GM21576 (cell line): Measurements from ENCODE around the gene KRTAP10-7.
"Not testable (repeated sequence)": the region's sequence is repeated elsewhere in the genome, so short reads cannot be mapped to it uniquely, and the experiment has no call there.

Experiments
- ATAC-seq: cut with Tn5 transposase; IDR thresholded peaks from one replicate; pipeline ENCODE4 v1.9.1; 2021; ENCODE audit warnings: mild to moderate bottlenecking, moderate library complexity; ENCODE audit not compliant: unreplicated experiment

KRTAP10-7 gene

DNA sequence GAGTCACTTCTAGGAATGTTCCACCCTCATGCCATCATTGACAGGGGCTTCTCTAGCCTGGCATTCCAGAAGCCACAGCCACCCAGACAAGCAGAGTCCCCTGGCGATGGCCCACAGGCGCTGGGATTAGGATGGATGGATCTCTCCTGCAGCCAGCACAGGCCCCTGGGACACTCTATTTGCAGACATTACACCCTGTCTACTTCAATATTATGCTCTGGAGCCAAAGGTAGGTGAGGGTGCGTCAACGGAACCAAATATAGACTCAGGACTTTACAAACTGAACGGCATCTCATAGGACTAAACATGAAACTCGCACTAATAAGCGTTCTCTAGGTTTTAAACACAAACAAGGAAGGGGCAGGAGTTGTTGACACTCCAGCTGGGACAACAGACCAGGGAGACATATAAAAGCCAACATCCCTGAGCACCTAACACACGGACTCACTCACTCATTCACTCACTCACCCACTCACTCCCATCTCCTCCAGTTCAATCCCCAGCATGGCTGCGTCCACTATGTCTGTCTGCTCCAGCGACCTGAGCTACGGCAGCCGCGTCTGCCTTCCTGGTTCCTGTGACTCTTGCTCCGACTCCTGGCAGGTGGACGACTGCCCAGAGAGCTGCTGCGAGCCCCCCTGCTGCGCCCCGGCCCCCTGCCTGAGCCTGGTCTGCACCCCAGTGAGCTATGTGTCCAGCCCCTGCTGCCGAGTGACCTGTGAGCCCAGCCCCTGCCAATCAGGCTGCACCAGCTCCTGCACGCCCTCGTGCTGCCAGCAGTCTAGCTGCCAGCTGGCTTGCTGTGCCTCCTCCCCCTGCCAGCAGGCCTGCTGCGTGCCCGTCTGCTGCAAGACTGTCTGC, at the start of gene KRTAP10-7:
TSS of gene KRTAP10-7 (plus strand) at position 480 of the 861 bp plus-strand sequence. CDS start at position 505, 25 bp downstream.
- ATAC-seq: not testable (repeated sequence)

DNA sequence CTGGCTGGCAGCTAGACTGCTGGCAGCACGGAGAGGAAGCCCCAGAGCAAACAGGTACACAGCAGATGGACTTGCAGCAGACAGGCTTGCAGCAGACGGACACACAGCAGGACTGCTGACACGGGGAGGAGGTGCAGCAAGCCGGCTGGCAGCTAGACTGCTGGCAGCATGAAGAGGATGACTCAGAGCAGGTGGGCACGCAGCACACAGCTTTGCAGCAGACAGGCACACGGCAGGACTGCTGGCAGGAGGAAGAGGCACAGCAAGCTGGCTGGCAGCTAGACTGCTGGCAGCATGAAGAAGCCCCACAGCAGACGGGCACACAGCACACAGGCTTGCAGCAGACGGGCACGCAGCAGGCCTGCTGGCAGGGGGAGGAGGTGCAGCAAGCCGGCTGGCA, 49.6 kb upstream of the KRTAP10-7 start:
- ATAC-seq: no peak

- no peak for ATAC-seq
These were observed 48.9 kb upstream of the KRTAP10-7 start, which contains the start of gene KRTAP10-2 for GRCh38 chr21:44551340-44551961. Gene KRTAP10-2, minus strand, starts transcription at chr21:44551505. Its CDS starts 47 bp downstream, at chr21:44551458.

DNA sequence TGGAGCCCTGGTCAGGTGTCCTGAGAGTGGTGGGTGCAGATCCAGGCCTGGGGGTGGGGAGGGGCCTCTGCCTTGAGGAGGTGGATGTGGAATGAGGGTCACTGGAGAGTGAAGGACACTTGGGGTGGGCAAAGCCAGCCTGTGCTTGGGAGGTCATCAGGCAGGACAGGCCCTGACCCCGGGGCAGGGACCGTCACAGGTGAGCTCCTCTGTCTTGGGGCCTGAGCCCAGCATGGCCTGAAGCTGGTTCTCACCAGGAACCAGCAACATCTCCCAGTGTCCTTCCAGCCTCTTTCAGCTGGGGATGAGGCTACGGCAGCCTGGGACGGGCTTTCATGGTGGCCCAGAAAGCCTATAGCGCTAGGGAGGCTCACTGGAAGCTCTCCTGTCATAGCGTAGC, 48.3 kb upstream of the KRTAP10-7 start:
- ATAC-seq: no peak

DNA sequence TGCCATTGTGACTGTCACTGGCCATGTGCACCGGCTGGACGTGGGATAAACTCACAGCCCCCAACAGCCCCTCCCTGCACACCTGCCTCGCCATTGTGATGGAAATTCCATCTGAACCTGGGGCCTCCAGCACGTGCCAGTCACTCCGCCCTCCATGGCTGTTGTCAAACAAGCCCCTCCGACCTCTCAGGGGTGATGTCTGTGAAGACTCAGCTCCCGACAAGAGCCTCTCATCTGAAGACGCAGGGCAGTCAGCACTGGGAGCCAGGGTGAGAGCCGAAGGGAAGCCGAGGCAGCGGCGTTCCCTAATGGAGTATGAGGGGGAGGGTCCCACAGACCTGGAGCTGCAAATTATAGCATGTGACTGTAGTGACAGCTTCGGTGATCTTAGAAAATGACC, 47.7 kb upstream of the KRTAP10-7 start:
- no peak for ATAC-seq

DNA sequence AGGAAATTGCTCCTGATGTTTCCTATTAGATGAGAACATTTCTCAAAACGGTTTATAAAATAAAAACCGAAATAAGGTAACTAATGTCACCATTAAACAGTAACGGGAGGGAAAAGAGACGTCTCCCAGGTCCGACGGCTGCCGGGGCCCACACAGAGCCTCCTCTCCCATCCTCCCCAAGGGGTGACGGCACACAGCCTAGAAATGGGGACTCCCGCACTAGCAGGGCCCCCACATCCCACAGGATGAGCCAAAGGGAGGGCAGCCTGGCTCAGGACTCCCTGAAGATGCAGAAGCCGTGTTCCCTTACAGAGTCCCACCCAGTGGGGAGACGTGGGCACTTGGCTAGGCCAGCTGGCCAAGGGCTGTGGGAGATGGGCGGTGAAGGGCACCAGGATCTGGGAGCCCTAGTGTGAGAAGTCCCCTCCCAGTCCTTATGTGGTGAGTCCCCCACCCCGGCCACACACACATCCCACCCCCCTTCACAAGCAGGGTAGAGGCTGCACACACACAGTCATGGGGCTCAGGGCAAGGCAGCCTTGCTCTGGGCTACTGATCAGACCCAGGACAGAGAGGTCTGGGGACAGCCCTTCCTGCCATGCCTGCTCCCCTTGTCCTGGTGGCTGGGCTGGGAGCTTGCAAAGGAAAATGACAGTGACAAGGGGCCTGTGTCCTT, 45.1 kb upstream of the KRTAP10-7 start:
- no peak for ATAC-seq

GRCh38 chr21:44556879-44557278, 43.5 kb upstream of the KRTAP10-7 start:
- ATAC-seq: no peak

- no peak for ATAC-seq
These were observed 42.7 kb upstream of the KRTAP10-7 start for GRCh38 chr21:44557491-44558328.

GRCh38 chr21:44558329-44558675, 42.1 kb upstream of the KRTAP10-7 start:
- not testable (repeated sequence) for ATAC-seq

GRCh38 chr21:44558695-44559094, 41.7 kb upstream of the KRTAP10-7 start, which contains the start of gene KRTAP10-3:
Gene KRTAP10-3, minus strand, starts transcription at chr21:44558795. Its CDS starts 80 bp downstream, at chr21:44558715.
- no peak for ATAC-seq

GRCh38 chr21:44564099-44564498, 36.3 kb upstream of the KRTAP10-7 start:
- ATAC-seq: no peak

DNA sequence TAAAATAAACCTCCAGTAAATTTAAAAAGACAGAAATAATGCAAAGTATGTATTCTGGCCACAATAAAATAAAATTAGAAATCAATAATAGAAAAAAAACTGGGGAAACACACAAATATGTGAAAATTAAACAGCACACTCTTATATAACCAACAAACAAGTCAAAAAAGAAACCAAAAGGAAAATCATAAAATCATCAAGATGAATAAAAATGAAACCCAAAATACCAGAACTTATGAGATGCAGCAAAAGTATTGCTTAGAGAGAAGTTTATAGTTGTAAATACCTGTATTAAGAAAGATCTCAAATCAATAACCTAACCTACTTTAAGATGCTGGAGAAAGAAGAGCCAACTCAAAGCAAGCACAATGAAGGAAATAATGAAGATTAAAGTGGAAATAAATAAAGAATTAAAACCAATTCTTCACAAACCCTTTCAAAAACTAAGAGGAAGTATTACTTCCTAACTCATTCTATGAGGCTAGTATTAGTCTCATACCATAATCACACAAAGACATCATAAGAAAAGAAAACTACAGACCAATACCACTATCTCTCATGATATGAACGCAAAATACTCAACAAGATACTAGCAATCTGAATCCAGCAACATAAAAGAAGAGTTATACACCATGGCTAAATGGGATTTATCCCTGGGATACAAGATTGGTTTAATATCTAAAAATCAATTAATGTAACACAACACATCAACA, 35.4 kb upstream of the KRTAP10-7 start:
- ATAC-seq: no peak

DNA sequence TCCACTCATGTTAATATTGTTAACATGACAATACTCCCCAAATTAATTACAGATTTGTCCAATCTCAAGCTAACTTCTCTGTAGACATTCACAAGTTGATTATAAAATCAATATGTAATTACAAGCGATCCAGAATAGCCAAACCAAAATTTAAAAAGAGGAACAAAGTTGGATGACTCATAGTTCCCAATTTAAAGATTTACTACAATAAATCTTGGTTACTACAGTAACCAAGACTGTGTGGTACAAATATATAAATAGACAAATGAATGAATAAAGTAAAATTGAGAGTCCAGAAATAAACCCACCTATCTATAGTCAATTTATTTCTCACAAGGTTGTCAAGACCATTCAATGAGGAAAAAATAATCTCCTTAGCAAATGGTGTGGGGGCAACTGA, 34.0 kb upstream of the KRTAP10-7 start:
- no peak for ATAC-seq

DNA sequence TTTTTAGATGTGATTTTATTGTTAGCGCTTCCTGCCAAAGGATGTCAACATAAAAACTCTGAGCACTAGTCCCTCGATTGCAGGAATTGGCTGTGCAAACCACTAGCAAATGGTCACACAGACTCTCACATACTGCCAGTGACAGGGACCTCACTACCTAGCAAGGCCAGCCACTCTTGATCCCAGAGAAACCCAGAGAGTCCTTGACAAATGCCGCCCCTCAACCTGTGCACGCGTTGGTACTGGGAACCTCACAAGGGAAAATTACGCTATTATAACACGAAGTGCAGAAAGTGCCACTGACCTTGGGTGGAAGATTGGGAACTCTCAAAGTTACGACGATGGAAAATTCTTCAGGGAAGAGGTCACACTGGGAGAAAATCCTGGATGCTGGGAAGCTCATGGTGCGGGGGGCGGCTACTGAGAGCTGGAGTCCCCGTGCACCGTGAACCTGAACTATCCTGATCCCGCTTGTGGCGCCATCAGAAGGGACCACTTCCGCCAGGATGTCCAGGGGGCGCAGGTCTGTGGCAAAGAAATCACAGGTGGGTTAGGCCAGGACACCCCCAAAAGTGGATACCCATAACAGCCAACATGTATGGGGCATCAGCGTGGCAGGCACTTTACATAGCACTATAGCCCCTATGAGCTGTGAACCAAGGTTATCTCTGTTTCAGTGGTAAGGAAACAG, 32.8 kb upstream of the KRTAP10-7 start:
- no peak for ATAC-seq

DNA sequence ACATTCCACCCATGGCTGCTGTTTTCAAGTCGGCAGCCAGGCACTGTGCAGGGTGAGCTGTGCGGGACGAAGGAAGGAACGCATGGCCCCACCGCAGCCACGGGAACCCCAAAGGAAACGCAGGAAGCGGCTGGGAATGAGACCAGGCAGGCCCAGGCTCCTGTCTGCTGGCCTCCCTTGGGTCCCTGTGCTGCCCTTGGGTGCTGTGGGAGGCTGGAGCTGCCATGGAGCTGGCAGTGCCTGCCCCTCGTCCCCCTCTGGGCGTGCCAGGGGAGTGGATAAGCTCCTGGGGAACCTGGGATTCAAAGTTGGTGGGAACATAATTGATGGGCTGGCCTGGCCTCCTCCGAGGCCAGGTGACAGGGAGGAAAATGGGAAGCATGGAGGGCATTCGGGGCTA, 32.1 kb upstream of the KRTAP10-7 start:
- ATAC-seq: no peak

DNA sequence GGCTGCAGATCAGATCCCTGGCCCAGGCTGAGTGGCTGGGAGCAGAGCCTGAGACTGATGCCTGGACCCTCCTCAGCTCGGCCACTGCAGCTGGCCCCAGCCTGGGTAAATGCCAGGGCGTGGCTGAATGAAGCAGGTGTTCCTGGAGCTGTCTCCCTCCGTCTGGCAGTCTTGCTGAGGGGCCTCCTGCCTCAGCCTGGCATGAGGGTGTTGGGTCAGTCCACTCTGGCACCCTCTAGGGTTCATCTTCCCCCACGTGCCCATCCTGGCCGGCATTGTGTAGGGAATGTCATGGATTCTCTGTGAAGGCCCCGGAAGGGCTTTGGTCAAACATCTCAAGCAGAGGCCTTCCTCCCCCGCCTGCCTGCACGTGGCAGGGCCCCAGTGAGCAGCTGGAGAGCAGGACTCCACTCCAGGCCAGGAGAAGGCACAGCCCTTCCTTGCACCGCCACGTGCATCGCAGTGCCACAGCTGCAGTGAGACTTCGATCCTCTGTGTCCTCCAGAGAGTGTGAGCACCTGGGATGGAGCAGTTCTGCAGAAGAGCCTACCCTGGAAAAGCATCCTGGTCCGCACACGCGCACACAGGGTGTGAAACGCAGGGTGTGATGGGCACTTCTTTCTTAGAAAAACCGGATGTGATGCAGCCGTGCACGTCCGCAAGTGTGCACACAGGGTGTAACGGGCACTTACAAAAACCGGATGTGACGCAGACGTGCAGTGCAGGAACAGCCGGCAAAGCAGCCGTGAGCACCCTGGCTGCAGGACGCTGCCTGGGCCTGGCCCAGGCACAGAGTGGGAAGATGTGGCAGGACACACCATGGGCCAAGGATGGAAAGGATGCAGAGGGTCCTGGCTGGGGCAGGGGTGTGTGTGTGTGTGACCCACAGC, 31.5 kb upstream of the KRTAP10-7 start:
- no peak for ATAC-seq

DNA sequence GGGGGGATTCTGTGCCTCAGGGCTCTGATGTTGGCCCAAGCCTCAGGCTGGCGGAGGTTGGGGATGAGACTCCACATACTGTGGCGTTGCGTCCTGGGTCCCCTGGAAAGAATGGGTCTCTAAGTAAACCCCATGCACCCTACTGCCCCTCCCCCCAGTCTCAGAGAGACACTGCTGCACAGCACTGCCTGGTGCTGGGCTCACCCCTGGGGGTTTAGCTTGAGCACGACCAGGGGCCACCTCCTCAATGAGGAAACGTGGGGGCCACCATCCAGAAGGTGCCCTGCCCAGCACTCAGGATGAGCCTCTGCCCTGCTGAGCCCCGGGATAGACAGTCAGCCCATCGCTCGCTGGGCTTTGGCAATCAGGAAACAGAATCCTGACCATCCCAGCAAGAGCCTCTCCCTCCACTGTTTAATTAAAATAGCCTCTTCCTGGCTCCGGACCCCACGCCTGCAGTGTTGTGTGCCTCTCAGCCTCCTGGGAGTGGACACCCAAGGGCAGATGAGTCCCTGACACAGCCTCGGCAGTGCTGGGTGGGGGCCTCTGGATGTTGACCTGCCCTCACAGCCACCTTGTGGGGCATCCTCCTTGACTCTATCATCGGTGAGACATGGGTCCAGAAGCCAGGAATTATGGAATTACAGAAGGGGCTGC, 30.4 kb upstream of the KRTAP10-7 start:
- ATAC-seq: no peak

DNA sequence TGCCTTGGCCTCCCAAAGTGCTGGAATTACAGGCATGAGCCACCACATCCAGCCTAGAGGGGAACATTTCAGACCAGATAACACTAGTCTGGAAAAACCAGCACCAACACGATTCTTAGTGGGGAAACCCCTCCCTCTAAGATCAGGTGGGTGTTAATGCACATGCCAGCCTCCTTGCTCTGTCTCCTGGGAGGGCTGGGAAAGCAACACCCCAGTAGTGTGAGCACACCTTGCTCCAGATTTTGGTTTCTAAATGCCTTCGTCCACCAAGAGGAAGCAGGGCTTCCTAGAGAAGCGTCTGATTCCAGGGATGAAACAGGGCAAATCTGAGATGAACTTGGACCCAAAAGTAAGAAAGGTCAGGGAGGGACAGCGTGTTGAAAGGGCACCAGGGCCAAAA, 29.1 kb upstream of the KRTAP10-7 start:
- no peak for ATAC-seq
